Naive thymus-derived CD4-positive, alpha-beta T cell (primary cell): Measurements from ENCODE around the gene HDAC4. TPM values are rescaled to one million over a fixed set of nuclear protein-coding genes. Genes with fewer than 3 reads are reported as not detected.
A peak's percentile ranks its signal among the peaks of the same experiment; 100 is the strongest.

Experiments
- ATAC-seq: fragments of 150-1000 bp; cut with Tn5 transposase; 2 replicates; pipeline ENCODE4 v1.10.0; 2021; ENCODE audit warnings: mild to moderate bottlenecking, moderate library complexity
- CTCF ChIA-PET: fragments of 350-600 bp; sonication (Branson Sonifier 250); formaldehyde crosslinking; loops from one replicate; lab custom pipeline; 2021; ENCODE audit warnings: antibody characterized with exemption; lab: Charles Lee
- POLR2A ChIA-PET: fragments of 350-600 bp; sonication (Branson Sonifier 250); formaldehyde crosslinking; loops from one replicate; lab custom pipeline; 2021; ENCODE audit warnings: antibody characterized with exemption, inconsistent platforms; lab: Charles Lee
- DNase-seq, 9 donors: peaks; one replicate each; pipeline versions ENCODE4 v3.0.0 to v3.0.0-alpha.2; 2020 to 2022; ENCODE audit warnings: mixed read lengths in 1 of 9
- H3K27ac ChIP-seq: one replicate; pipeline ENCODE4 v1.7.0; 2013; ENCODE audit warnings: mild to moderate bottlenecking, low read depth, low read length, moderate library complexity
- H3K27me3 ChIP-seq, 2 donors: one replicate each; pipeline ENCODE4 v1.7.0; 2013; ENCODE audit warnings: low read length in 2 of 2, mild to moderate bottlenecking in 2 of 2, moderate library complexity in 2 of 2; ENCODE audit not compliant: control insufficient read depth in 2 of 2, insufficient read depth in 2 of 2
- H3K36me3 ChIP-seq, 3 experiments: 1 replicate in 2 of 3; 2 replicates in 1 of 3; pipeline ENCODE4 v1.7.0; 2013; ENCODE audit warnings: low read length in 3 of 3, mild to moderate bottlenecking in 3 of 3, moderate library complexity in 1 of 3; ENCODE audit not compliant: insufficient read depth in 3 of 3, control insufficient read depth in 2 of 3
- H3K4me1 ChIP-seq, 2 donors: one replicate each; pipeline ENCODE4 v1.7.0; 2013; ENCODE audit warnings: low read length in 2 of 2, mild to moderate bottlenecking in 2 of 2, moderate library complexity in 1 of 2; ENCODE audit not compliant: control insufficient read depth in 2 of 2, insufficient read depth in 2 of 2
- H3K4me3 ChIP-seq: 2 replicates; pipeline ENCODE4 v1.7.0; 2013; ENCODE audit warnings: mild to moderate bottlenecking, low read length
- H3K9me3 ChIP-seq, 3 experiments: 1 replicate in 2 of 3; 2 replicates in 1 of 3; pipeline ENCODE4 v1.7.0; 2013; ENCODE audit warnings: low read length in 3 of 3; ENCODE audit not compliant: control insufficient read depth in 2 of 3
- H3K27ac Mint-ChIP-seq, 9 donors: one replicate each; pipeline ENCODE4 v1.8.0; 2020 to 2022; ENCODE audit warnings: mixed read lengths in 9 of 9, mild to moderate bottlenecking in 8 of 9, moderate library complexity in 5 of 9, inconsistent platforms in 2 of 9
- H3K27me3 Mint-ChIP-seq, 5 donors: one replicate each; pipeline ENCODE4 v1.8.0; 2021 to 2022; ENCODE audit warnings: mixed read lengths in 5 of 5, mild to moderate bottlenecking in 1 of 5
- H3K36me3 Mint-ChIP-seq, 5 donors: one replicate each; pipeline ENCODE4 v1.8.0; 2020 to 2022; ENCODE audit warnings: mixed read lengths in 5 of 5, mild to moderate bottlenecking in 3 of 5, inconsistent platforms in 1 of 5
- H3K4me1 Mint-ChIP-seq, 7 donors: one replicate each; pipeline ENCODE4 v1.8.0; 2020 to 2022; ENCODE audit warnings: mixed read lengths in 7 of 7, mild to moderate bottlenecking in 3 of 7, inconsistent platforms in 1 of 7
- H3K4me3 Mint-ChIP-seq, 10 donors: one replicate each; pipeline ENCODE4 v1.8.0; 2020 to 2022; ENCODE audit warnings: mild to moderate bottlenecking in 10 of 10, mixed read lengths in 10 of 10, moderate library complexity in 6 of 10, inconsistent platforms in 2 of 10
- H3K9me3 Mint-ChIP-seq, 11 donors: one replicate each; pipeline ENCODE4 v1.8.0; 2020 to 2022; ENCODE audit warnings: mixed read lengths in 11 of 11, mild to moderate bottlenecking in 4 of 11, inconsistent platforms in 1 of 11, moderate library complexity in 1 of 11
- intact Hi-C, 2 donors: fragments of 100-400 bp; cut with micrococcal nuclease; formaldehyde crosslinking; loops; one replicate each; pipeline ENCODE4 v1.15.1; 2023
- polyA plus RNA-seq, 2 donors: library from polyadenylated mRNA; unstranded; fragments of 300-500 nt; fragmentation: Illumina TruSeq; gene quantifications; one replicate each; pipeline ENCODE4 v1.2.3, GENCODE V29; 2021
- total RNA-seq, 6 experiments: library from RNA in 5 of 6; stranded (reverse) in 5 of 6; gene quantifications; 1 replicate in 5 of 6; 2 replicates in 1 of 6; pipeline ENCODE4 v1.2.3 and lab custom pipeline; 2021 to 2026

HDAC4 gene
- total and polyA plus RNA-seq, 7 experiments from 2014 or later, result 7.4 to 101 (median 55.3) TPM

GRCh38 chr2:239222312-239222660, 178.5 kb downstream of the HDAC4 start:
- Histone ChIP-seq H3K36me3 (no peaks in the 10 kb centered on the region), H3K9me3 (no peaks in the 10 kb centered on the region), H3K27ac (peak overlapping the region; percentile 25), H3K27me3 (no peaks in the 10 kb centered on the region), H3K4me3 (peak overlapping the region; percentile 16), H3K4me1 (peaks cover 8 to 54% of the 10 kb centered on the region in 2 donors)
- H3K36me3 Mint-ChIP-seq, result peaks cover 0 to 23% (median 0%) of the 10 kb centered on the region in 5 donors
- intact Hi-C loops, result loop anchor here in 1 of 2 donors (1.0 kb wide), 1 partner anchor 8 kb away; no protein-coding TSS in a partner anchor
- ATAC-seq (peak; percentile 61), DNase-seq (peak in 4 of 9 donors; percentile 20 to 37 (median 30))
- CTCF ChIA-PET, result interaction anchor here (0.7 kb wide), 1 partner anchor 14 kb away, joined by 3 read pairs; no protein-coding TSS in a partner anchor
- H3K4me1 Mint-ChIP-seq, result peaks cover 63 to 87% (median 79%) of the 10 kb centered on the region in 7 donors
- peak overlapping the region in 8 of 9 donors; percentile 62 to 93 (median 90) for H3K27ac Mint-ChIP-seq
- peak overlapping the region; percentile 53 to 87 (median 76) for H3K4me3 Mint-ChIP-seq
- no peaks in the 10 kb centered on the region for H3K27me3 Mint-ChIP-seq
- POLR2A ChIA-PET, result interaction anchor here (0.6 to 1.7 kb wide), 6 partner anchors 9 to 1495 kb away, joined by 3 to 7 read pairs (median 4); no protein-coding TSS in a partner anchor
- peaks cover 0 to 6% (median 0%) of the 10 kb centered on the region in 11 donors for H3K9me3 Mint-ChIP-seq

GRCh38 chr2:239220981-239221396, 179.8 kb downstream of the HDAC4 start:
- DNase-seq, result no peak
- Mint-ChIP-seq H3K4me1 (peaks cover 66 to 87% (median 80%) of the 10 kb centered on the region in 7 donors), H3K27ac (peak overlapping the region in 6 of 9 donors; percentile 36 to 91 (median 70)), H3K36me3 (peaks cover 0 to 24% (median 0%) of the 10 kb centered on the region in 5 donors), H3K27me3 (no peaks in the 10 kb centered on the region), H3K9me3 (peaks cover 0 to 6% (median 0%) of the 10 kb centered on the region in 11 donors), H3K4me3 (peak overlapping the region in 8 of 10 donors; percentile 18 to 76 (median 68))
- H3K9me3 ChIP-seq, result no peaks in the 10 kb centered on the region
- no peak for ATAC-seq
- H3K27ac ChIP-seq, result no peak overlapping the region
- CTCF ChIA-PET, result no interaction called here
- peaks cover 8 to 54% of the 10 kb centered on the region in 2 donors for H3K4me1 ChIP-seq
- no peaks in the 10 kb centered on the region for H3K36me3 ChIP-seq
- POLR2A ChIA-PET, result interaction anchor here (0.6 to 0.7 kb wide), 2 partner anchors 10 to 192 kb away, joined by 3 to 4 read pairs; no protein-coding TSS in a partner anchor
- intact Hi-C loops, result no loop called here
- H3K4me3 ChIP-seq, result no peak overlapping the region
- H3K27me3 ChIP-seq, result no peaks in the 10 kb centered on the region

- DNase-seq (no peak), ATAC-seq (no peak)
- peaks cover 0 to 24% (median 0%) of the 10 kb centered on the region in 5 donors for H3K36me3 Mint-ChIP-seq
Measured at GRCh38 chr2:239220341-239220740, 180.5 kb downstream of the HDAC4 start.

GRCh38 chr2:239216614-239217273, 184.1 kb downstream of the HDAC4 start:
- intact Hi-C loops, result loop anchor here (2.0 to 10.0 kb wide), 2 partner anchors 42 to 48 kb away; no protein-coding TSS in a partner anchor
- ATAC-seq (peak; percentile 71), DNase-seq (peak in 1 of 9 donors; percentile 58)
- peaks cover 57 to 86% (median 73%) of the 10 kb centered on the region in 7 donors for H3K4me1 Mint-ChIP-seq
- Histone ChIP-seq H3K27ac (no peak overlapping the region), H3K4me1 (peaks cover 0 to 42% of the 10 kb centered on the region in 2 donors), H3K36me3 (no peaks in the 10 kb centered on the region), H3K4me3 (no peak overlapping the region), H3K9me3 (no peaks in the 10 kb centered on the region), H3K27me3 (no peaks in the 10 kb centered on the region)
- POLR2A ChIA-PET, result interaction anchor here (0.6 to 1.1 kb wide), 4 partner anchors 29 to 101 kb away, joined by 3 to 4 read pairs (median 4); no protein-coding TSS in a partner anchor
- CTCF ChIA-PET, result interaction anchor here (0.7 to 1.3 kb wide), 2 partner anchors 37 to 51 kb away, joined by 4 read pairs; no protein-coding TSS in a partner anchor
- peak overlapping the region; percentile 48 to 90 (median 69) for H3K4me3 Mint-ChIP-seq
- H3K9me3 Mint-ChIP-seq, result peaks cover 0 to 6% (median 0%) of the 10 kb centered on the region in 11 donors
- H3K27ac Mint-ChIP-seq, result peak overlapping the region in 8 of 9 donors; percentile 57 to 89 (median 78)
- peaks cover 0 to 24% (median 0%) of the 10 kb centered on the region in 5 donors for H3K36me3 Mint-ChIP-seq
- no peaks in the 10 kb centered on the region for H3K27me3 Mint-ChIP-seq

More at GRCh38 chr2:239220341-239220740, 180.5 kb downstream of the HDAC4 start:
- no peak overlapping the region for H3K4me3 ChIP-seq
- ChIA-PET POLR2A (no interaction called here), CTCF (no interaction called here)
- peaks cover 8 to 48% of the 10 kb centered on the region in 2 donors for H3K4me1 ChIP-seq
- H3K4me3 Mint-ChIP-seq, result peak overlapping the region in 6 of 10 donors; percentile 8 to 76 (median 45)
- H3K9me3 ChIP-seq, result no peaks in the 10 kb centered on the region
- H3K36me3 ChIP-seq, result no peaks in the 10 kb centered on the region
- peaks cover 70 to 87% (median 80%) of the 10 kb centered on the region in 7 donors for H3K4me1 Mint-ChIP-seq
- peaks cover 0 to 6% (median 0%) of the 10 kb centered on the region in 11 donors for H3K9me3 Mint-ChIP-seq
- intact Hi-C loops, result no loop called here
- H3K27ac ChIP-seq, result no peak overlapping the region
- no peaks in the 10 kb centered on the region for H3K27me3 Mint-ChIP-seq
- H3K27ac Mint-ChIP-seq, result peak overlapping the region in 5 of 9 donors; percentile 26 to 76 (median 70)
- H3K27me3 ChIP-seq, result no peaks in the 10 kb centered on the region

- intact Hi-C loops, result loop anchor here (2.0 to 10.0 kb wide), 2 partner anchors 43 to 49 kb away; no protein-coding TSS in a partner anchor
- Histone ChIP-seq H3K36me3 (no peaks in the 10 kb centered on the region), H3K27ac (no peak overlapping the region), H3K27me3 (no peaks in the 10 kb centered on the region), H3K4me3 (no peak overlapping the region), H3K9me3 (no peaks in the 10 kb centered on the region), H3K4me1 (peaks cover 0 to 42% of the 10 kb centered on the region in 2 donors)
- no peak for DNase-seq
- H3K27me3 Mint-ChIP-seq, result no peaks in the 10 kb centered on the region
- no peak for ATAC-seq
- peaks cover 0 to 22% (median 0%) of the 10 kb centered on the region in 5 donors for H3K36me3 Mint-ChIP-seq
- POLR2A ChIA-PET, result interaction anchor here (0.6 to 1.1 kb wide), 5 partner anchors 28 to 100 kb away, joined by 3 to 4 read pairs (median 4); no protein-coding TSS in a partner anchor
- peaks cover 0 to 6% (median 0%) of the 10 kb centered on the region in 11 donors for H3K9me3 Mint-ChIP-seq
- peaks cover 60 to 86% (median 73%) of the 10 kb centered on the region in 7 donors for H3K4me1 Mint-ChIP-seq
- H3K4me3 Mint-ChIP-seq, result peak overlapping the region in 9 of 10 donors; percentile 16 to 90 (median 63)
- CTCF ChIA-PET, result interaction anchor here (1.3 kb wide), 1 partner anchor 51 kb away, joined by 4 read pairs; no protein-coding TSS in a partner anchor
- peak overlapping the region in 7 of 9 donors; percentile 5 to 88 (median 57) for H3K27ac Mint-ChIP-seq
Measured at GRCh38 chr2:239215988-239216613, 184.7 kb downstream of the HDAC4 start.
